MCF 10A (cell line): ENCODE measurements around the gene GRID1. TPM values are rescaled to one million over a fixed set of nuclear protein-coding genes. Genes with fewer than 3 reads are reported as not detected.

Source experiments
- BruUV-seq: library from RNA; stranded (reverse); fragments of 400-500 nt; replicated peaks from 2 replicates; lab custom pipeline; 2021; lab: Mats Ljungman, UMichigan
- CTCF ChIA-PET: fragments of 300-600 bp; sonication (Branson Sonifier 250); formaldehyde crosslinking; extraction: SDS; loops from one replicate; lab custom pipeline; 2021; ENCODE audit warnings: antibody characterized with exemption, inconsistent platforms; lab: Yijun Ruan, JAX
- POLR2A ChIA-PET: fragments of 300-600, 350-650 bp; sonication (Branson Sonifier 250); formaldehyde crosslinking; extraction: SDS; loops from one replicate; lab custom pipeline; 2020; ENCODE audit warnings: antibody characterized with exemption, inconsistent platforms; lab: Yijun Ruan, JAX
- DNase-seq: peaks from one replicate; pipeline ENCODE4 v3.0.0-alpha.2; 2018; ENCODE audit not compliant: unreplicated experiment
- H3K27ac Mint-ChIP-seq: one replicate; pipeline ENCODE4 v1.8.0; 2022; ENCODE audit warnings: mild to moderate bottlenecking, low read depth, mixed read lengths; ENCODE audit not compliant: unreplicated experiment
- H3K27me3 Mint-ChIP-seq: one replicate; pipeline ENCODE4 v1.8.0; 2022; ENCODE audit warnings: mixed read lengths; ENCODE audit not compliant: insufficient read depth, unreplicated experiment
- H3K36me3 Mint-ChIP-seq: one replicate; pipeline ENCODE4 v1.8.0; 2022; ENCODE audit warnings: mild to moderate bottlenecking, moderate library complexity, mixed read lengths; ENCODE audit not compliant: insufficient read depth, unreplicated experiment
- H3K4me1 Mint-ChIP-seq: one replicate; pipeline ENCODE4 v1.8.0; 2022; ENCODE audit warnings: mixed read lengths; ENCODE audit not compliant: insufficient read depth, unreplicated experiment
- H3K4me3 Mint-ChIP-seq: one replicate; pipeline ENCODE4 v1.8.0; 2022; ENCODE audit warnings: mild to moderate bottlenecking, moderate library complexity, mixed read lengths; ENCODE audit not compliant: unreplicated experiment
- H3K9me3 Mint-ChIP-seq: one replicate; pipeline ENCODE4 v1.8.0; 2022; ENCODE audit warnings: mixed read lengths; ENCODE audit not compliant: unreplicated experiment
- CTCF ChIP-seq: fragments of 200-600 bp; IDR thresholded peaks from one replicate; pipeline ENCODE4 v1.8.0; 2022; ENCODE audit warnings: antibody characterized with exemption, mild to moderate bottlenecking; ENCODE audit not compliant: unreplicated experiment
- intact Hi-C: fragments of 100-400 bp; cut with micrococcal nuclease; formaldehyde crosslinking; loops from 2 replicates; pipeline ENCODE4 v1.14.1; 2022
- total RNA-seq: library from RNA; stranded (reverse); gene quantifications from 2 replicates; pipeline ENCODE4 v1.2.3, GENCODE V29; 2022

The GRID1 gene
- total RNA-seq, 1 experiment from 2014 or later, result not detected

- CTCF ChIA-PET, result no interaction called here
- intact Hi-C loops, result no loop called here
- no peak overlapping the region for H3K27ac Mint-ChIP-seq
- peaks cover 4% of the 10 kb centered on the region for H3K27me3 Mint-ChIP-seq
- no peak for TF ChIP-seq CTCF
- POLR2A ChIA-PET, result no interaction called here
- BruUV-seq, result no TSS peak
- no peaks in the 10 kb centered on the region for H3K36me3 Mint-ChIP-seq
- no peak overlapping the region for H3K4me3 Mint-ChIP-seq
- peaks cover 20% of the 10 kb centered on the region for H3K9me3 Mint-ChIP-seq
- no peaks in the 10 kb centered on the region for H3K4me1 Mint-ChIP-seq
- no peak for DNase-seq
These were observed 175.4 kb downstream of the GRID1 start for GRCh38 chr10:86191166-86191565.

GRCh38 chr10:86190291-86190690, 176.3 kb downstream of the GRID1 start:
- Mint-ChIP-seq H3K9me3 (peaks cover 20% of the 10 kb centered on the region), H3K36me3 (no peaks in the 10 kb centered on the region), H3K4me3 (no peak overlapping the region), H3K27me3 (peaks cover 5% of the 10 kb centered on the region), H3K4me1 (no peaks in the 10 kb centered on the region), H3K27ac (no peak overlapping the region)
- POLR2A ChIA-PET, result no interaction called here
- CTCF ChIA-PET, result no interaction called here
- intact Hi-C loops, result no loop called here
- TF ChIP-seq CTCF, result no peak
- no TSS peak for BruUV-seq
- DNase-seq, result no peak

- no peaks in the 10 kb centered on the region for H3K4me1 Mint-ChIP-seq
- CTCF ChIA-PET, result no interaction called here
- POLR2A ChIA-PET, result no interaction called here
- H3K4me3 Mint-ChIP-seq, result no peak overlapping the region
- H3K27me3 Mint-ChIP-seq, result peaks cover 9% of the 10 kb centered on the region
- intact Hi-C loops, result no loop called here
- no peak for TF ChIP-seq CTCF
- no peaks in the 10 kb centered on the region for H3K36me3 Mint-ChIP-seq
- no TSS peak for BruUV-seq
- H3K9me3 Mint-ChIP-seq, result peaks cover 20% of the 10 kb centered on the region
- no peak overlapping the region for H3K27ac Mint-ChIP-seq
- no peak for DNase-seq
These were observed 176.7 kb downstream of the GRID1 start for GRCh38 chr10:86189891-86190290.

GRCh38 chr10:86188796-86189558, 177.6 kb downstream of the GRID1 start:
- POLR2A ChIA-PET, result interaction anchor here (0.6 kb wide), 1 partner anchor 14 kb away, joined by 3 read pairs; no protein-coding TSS in a partner anchor
- peaks cover 20% of the 10 kb centered on the region for H3K9me3 Mint-ChIP-seq
- H3K27me3 Mint-ChIP-seq, result peaks cover 19% of the 10 kb centered on the region
- H3K4me3 Mint-ChIP-seq, result no peak overlapping the region
- H3K36me3 Mint-ChIP-seq, result no peaks in the 10 kb centered on the region
- H3K27ac Mint-ChIP-seq, result no peak overlapping the region
- no peaks in the 10 kb centered on the region for H3K4me1 Mint-ChIP-seq
- DNase-seq, result no peak
- BruUV-seq, result no TSS peak
- no peak for TF ChIP-seq CTCF
- CTCF ChIA-PET, result no interaction called here
- intact Hi-C loops, result no loop called here
